Subcutaneous adipose tissue (tissue), 4 donors: ENCODE measurements around the gene CCL26. TPM values are rescaled to one million over a fixed set of nuclear protein-coding genes. Genes with fewer than 3 reads are reported as not detected.

Experiments
- CTCF ChIP-seq: fragments of 450-650 bp; IDR thresholded peaks from one replicate; pipeline ENCODE4 v1.5.1; 2016; ENCODE audit warnings: low read depth, mild to moderate bottlenecking, control low read depth, antibody characterized with exemption, moderate library complexity
- total RNA-seq, 4 donors: library from RNA; depleted of rRNA; stranded (reverse); fragments of >200 nt; gene quantifications; one replicate each; pipeline ENCODE4 v1.1.0, GENCODE V29; 2016

The CCL26 gene
- total RNA-seq, 4 donors from 2014 or later, result 1.5 TPM; not detected in 3

DNA sequence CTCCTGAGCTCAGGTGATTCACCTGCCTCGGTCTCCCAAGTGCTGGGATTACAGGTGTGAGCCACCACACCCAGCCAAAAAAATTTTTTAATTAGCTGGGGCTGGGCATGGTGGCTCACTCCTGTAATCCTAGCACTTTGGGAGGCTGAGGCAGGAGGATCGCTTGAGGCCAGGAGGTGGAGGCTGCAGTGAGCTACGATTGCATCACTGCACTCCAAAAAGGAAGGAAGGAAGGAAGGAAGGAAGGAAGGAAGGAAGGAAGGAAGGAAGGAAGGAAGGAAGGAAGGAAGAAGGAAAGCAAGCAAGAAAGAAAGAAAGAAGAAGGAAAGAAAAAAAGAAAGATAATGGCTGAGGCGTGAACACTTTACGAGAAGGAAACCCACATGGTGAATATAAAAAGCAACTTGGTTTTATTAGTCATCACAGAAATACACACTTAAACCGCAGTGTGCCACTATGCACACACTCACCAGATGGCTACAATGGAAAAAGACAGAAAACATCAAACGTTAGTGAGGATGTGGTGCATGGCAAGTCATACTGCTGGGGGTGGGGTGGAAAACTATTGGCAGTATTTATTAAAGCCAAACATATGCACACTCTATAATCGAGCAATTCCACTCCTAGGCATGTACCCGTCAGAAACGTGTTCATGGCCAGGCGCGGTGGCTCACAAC lies 4.4 kb upstream of the CCL26 start:
- TF ChIP-seq CTCF, result no peak

- TF ChIP-seq CTCF, result no peak
These were observed 787 bp downstream of the CCL26 start for GRCh38 chr7:75771224-75771623.

DNA sequence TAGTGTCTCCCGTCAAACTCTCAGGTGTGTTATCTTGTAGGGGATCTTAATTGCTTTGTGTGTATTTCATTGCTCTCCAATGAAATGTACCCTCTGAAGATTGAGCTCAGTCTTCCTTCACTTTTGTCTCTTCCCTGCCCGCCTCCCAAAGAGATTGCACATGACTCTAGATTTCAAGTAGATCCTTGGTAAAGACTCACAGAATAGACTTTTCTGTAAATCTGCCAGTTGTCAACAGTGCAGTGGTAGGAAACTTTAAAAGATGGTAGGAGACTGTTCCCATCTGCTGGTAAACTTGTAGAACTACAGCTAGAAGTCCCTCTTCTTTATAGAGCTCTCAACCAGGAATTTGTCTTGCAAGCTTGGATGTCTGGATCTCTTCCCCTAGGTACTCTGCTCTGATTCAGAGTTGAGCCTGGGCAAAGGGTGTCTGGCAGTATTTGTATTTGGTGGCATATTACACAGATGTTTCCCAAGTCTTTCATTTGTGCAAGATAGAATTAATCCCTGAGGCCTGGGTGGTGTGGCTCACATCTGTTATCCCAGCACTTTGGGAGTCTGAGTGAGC lies 9.6 kb downstream of the CCL26 start:
- no peak for TF ChIP-seq CTCF

- no peak for TF ChIP-seq CTCF
These were observed 13.5 kb downstream of the CCL26 start for GRCh38 chr7:75758491-75758890.

DNA sequence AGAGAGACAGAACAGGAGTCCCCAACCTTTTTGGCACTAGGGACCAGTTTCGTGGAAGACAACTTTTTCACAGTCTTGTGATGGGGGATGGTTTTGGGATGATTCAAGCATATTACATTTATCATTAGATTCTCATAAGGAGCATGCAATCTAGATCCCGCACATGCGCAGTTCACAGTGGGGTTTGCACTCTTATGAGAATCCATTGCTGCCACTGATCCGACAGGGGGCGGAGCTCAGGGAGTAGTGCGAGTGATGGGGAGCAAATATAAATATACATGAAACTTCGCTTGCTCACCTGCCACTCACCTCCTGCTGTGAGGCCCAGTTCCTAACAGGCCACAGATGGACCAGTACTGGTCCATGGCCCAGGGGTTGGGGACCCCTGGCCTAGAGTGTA lies 14.2 kb downstream of the CCL26 start:
- TF ChIP-seq CTCF, result no peak

GRCh38 chr7:75756991-75757676 lies 14.9 kb downstream of the CCL26 start:
- TF ChIP-seq CTCF, result no peak

DNA sequence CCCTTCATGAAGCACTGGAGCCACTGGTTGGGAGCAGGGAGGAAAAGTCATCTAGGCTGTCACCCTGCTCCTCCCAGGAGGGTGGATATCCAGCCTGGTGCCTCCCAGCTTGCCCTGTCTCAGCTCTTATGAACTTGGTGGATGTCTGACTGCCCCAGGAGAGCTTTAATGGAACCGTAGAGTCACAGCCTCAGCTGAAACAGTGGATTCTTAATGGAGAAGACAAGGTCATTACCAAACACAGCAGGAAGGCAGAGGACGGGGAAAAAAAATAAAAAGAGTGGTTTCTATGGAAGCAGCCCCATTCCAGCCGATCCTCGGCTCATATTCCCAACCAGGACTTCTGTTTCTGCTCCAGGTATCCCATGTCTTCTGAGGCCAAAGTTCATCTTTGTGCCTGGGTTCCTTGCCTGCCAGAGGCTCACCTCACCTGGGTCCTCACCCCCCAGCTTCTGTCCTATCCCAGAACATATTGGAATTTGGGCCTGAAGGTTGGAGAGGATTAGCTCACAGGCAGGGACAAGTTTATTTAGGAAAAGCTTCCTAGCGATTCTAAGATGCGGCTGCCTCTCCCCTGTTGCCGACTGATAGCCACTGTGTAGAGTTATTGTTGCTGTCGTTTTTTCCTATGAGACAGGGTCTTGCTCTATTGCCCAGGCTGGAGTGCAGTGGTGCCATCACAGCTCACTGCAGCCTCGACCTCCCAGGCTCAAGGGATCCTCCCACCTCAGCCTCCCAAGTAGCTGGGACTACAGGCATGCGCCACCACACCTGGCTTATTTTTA lies 15.6 kb downstream of the CCL26 start:
- TF ChIP-seq CTCF, result no peak
